IPS DF 19.7 (cell line): ENCODE measurements around the gene BMPR1B.
"Not testable (repeated sequence)": the region's sequence is repeated elsewhere in the genome, so short reads cannot be mapped to it uniquely, and the experiment has no call there.

Source experiments
- DNase-seq: peaks from one replicate; pipeline ENCODE4 v3.0.0-alpha.2; 2013; ENCODE audit warnings: low read depth, low spot score

Gene BMPR1B

DNA sequence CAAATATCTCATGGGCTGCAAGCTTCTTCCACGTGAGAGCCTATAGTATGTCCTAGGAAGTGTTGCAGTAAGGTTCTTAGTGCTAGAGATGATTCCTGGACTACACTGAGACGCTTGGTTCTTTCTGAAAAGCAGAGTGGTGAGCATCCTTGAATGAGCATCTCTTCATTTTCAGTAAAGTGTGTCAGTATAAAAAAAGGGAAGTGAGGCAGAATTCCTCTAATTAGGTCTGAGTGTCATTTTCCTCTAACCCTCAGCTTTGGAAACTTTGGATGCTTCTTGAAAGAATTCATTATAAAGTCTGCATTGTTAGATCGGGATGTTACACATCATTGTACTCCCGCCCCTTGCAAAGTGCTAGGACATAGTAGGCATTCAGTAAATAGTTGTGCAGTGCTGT, 5.2 kb downstream of the BMPR1B start:
- no peak for DNase-seq

- no peak for DNase-seq
Measured at GRCh38 chr4:94763500-94763899, 5.7 kb downstream of the BMPR1B start.

GRCh38 chr4:94764069-94764468, 6.3 kb downstream of the BMPR1B start:
- no peak for DNase-seq

DNA sequence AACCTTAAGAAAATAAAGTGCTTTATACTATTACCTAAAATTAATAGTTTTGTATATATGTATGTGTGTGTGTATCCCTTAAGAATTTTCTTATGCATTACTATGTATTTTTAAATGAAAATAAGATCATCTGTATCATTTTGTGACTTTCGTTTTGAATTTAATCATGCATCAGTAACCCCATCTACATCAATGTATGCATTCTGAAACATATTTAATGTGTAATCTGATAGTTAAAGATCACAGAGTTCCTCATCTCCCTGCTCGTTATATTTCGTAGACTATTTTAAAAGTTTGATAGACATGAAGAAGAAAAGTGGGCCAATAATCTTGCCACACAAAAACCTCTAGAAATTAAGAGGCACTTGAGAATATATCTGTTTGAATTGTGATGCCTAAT, 7.4 kb downstream of the BMPR1B start:
- no peak for DNase-seq

GRCh38 chr4:94765648-94766047, 7.9 kb downstream of the BMPR1B start:
- no peak for DNase-seq

GRCh38 chr4:94766856-94767255, 9.1 kb downstream of the BMPR1B start:
- DNase-seq: no peak

GRCh38 chr4:94767446-94767845, 9.7 kb downstream of the BMPR1B start:
- DNase-seq: no peak

DNA sequence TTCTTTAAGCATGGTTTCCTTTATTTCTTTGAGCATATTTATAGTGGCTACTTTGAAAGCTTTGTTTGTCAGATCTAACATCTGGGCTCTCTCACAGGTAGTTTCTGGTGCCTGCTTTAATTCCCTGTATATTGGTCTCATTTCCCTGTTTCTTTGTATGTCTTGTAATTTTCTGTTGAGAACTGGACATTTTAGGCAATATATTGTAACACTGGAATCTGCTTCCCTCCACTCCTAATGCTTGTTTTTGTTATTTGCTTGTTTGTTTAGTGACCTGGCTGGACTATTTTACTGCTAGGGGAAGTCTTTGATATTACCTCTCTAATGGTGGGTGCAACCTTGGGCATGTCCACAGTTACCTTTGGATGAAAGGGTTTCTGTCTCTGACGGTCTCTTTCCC, 25.0 kb downstream of the BMPR1B start:
- DNase-seq: no peak

DNA sequence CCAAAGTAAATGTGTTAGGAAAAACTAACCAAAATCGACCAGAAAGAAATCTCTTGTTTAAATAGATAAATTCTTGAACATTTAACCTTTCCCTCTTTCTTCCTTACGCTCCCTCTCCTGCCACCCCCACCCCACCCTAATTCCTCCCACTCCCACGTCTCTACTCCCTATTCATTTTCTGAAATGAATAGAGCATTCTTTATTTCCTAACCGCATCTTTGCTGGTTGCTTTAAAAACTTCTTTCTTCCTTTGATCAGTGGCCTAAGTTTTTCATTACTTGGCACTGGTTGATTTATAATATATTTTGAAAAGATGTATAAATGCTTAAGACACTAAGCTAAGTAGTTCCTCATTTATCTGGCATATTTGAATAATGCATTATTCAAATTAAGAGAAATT, 33.9 kb downstream of the BMPR1B start:
- no peak for DNase-seq

DNA sequence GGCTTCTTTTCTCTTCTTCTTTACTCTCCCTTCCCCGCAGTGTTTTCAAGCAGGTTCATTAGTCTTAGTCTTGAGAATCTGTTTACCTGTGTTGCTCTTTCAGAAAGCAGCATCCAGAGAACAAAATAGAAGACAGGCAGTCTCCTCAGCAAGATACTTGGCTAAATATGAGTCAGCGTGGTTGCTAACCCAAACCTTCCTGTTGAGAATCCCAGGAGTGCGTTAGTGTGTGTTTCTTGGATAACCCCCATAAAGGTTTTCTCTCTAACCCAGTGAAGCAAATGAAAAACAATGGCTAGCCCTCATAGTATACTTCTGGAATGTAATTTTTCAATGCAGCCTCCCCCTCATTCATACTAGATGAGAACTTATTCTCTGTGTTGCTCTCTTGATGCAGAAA, 41.1 kb downstream of the BMPR1B start:
- no peak for DNase-seq

- DNase-seq: no peak
Measured at GRCh38 chr4:94801016-94801415, 43.3 kb downstream of the BMPR1B start.

DNA sequence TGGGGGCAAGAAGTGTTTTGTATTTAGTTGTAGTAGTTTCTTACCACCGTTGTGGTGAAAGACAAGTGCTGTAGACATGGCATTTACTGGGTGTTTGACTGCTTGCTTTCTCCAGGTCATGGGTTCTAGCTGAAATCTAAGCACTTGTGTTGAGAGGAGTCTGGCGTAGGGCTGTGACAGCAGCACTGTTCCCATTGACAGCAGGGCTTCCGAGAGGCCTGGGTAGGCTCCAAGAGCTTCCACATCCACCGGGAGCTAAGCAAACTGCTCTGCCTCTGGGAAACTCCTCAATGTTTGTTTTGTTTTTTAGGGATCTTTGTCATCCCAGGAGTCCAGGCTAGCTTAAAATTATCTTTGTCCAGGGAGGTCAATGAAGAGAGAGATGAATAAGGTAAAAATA, 44.3 kb downstream of the BMPR1B start:
- no peak for DNase-seq

GRCh38 chr4:94803181-94803580, 45.4 kb downstream of the BMPR1B start:
- DNase-seq: no peak

DNA sequence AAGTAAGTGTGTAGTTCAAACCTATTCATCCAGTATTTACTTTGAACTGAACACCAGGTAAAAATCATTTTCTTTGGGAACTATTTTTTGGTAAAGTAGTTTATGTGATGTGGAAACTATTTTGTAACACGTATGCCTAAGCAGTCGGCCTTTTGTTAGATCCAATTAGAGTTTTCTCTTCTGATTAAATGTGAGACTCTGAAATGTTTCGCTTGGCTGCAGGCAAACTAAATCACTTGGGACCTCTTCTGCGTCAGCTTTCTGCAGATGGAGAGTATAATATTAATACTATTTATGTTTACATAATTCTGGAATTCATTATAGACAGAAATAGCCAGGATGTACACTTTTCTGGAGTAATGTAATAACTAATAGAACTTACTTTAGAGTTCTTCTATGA, 46.9 kb downstream of the BMPR1B start:
- DNase-seq: no peak

DNA sequence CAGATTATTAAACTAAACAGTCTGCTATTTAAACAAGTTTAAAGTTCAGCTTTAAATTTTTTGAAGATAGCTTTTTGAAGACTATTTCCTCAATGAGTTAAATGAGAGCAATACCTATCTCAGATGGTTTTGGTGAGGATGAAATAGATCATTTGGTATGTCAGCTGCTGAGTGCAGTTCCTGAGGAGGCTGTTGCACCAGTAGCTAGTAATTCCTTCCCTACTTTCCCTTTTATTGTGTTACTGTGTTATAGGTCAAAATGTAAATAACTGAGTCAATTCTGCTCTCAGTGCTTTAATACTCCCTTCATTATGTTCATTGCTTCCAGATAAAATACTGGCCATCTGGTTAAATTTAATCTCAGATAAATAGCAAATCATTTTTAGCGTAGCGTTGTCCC, 48.6 kb downstream of the BMPR1B start:
- DNase-seq: no peak

GRCh38 chr4:94811643-94812042, 53.9 kb downstream of the BMPR1B start:
- no peak for DNase-seq

DNA sequence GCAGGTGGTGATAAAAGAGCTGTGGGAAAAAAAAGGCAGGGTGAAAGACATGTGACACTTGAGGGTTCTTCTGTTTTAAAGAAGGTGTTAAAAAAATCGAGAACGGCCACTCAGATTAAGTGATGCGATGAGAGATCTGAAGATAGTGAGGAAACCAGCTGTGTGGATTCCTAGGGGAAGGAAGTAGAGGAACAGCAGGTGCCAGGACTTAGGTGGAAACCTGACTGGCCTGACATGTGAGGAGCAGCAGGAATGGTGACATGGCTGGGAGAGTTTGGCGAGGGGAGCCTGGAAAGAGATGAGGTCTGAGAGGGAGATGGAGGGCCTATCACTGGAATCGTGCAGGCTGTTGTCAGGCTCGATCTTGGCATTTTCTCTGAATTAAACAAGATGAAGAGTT, 55.5 kb downstream of the BMPR1B start:
- no peak for DNase-seq

DNA sequence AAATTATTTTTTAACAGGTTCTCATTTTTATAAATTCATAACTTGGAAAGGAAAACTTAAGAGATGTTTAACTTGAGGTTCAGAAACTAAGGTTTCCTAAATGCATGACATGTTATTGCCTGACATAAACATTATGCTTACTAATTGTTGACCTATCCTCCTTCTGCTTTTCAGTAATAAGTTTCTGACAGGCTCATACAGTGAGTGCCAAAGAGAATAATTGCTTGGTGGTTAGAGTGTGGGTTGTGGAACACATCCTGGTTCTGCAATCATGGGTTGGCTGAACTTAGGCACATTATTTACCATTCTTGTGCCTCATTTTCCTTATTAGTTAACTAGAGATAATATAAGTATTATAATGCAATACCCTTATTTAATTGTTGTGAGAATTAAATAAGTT, 56.5 kb downstream of the BMPR1B start:
- DNase-seq: no peak

DNA sequence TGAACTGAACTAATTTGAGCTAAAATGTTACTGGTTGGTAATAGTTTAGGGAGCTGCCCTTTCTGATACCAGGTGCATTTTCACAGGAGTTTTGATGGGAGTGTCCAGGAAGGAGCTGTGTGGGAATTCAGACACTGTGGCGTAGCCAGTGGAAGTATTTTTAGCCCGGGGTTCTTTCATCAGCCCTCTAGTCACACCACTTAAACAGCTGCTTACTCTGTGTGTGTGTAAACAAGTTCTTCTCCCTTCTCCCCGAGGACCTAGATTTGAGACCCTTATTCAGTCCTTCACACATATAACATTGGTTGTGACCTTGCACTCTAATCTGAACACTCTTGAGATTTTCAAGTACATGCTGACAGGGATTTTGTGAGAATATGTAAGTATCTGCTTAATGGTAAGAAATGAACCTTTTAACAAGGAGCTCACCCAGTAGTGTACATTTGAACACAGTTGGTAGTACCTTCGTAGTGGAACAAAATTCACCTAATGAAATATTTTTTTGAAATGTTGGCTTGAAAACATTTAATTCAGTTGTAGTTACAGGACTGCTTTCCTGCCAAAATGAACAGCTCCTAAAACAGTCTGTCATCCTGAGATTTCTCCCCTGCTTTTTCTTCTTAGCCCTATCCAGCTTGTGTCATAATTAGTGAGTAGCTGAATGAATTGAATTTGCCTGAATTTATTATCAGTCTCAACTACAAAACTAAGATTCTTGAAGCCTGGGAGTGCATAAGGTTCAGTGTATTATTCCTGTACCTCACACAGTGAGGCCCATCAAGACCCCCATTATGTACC, 61.8 kb downstream of the BMPR1B start:
- no peak for DNase-seq

DNA sequence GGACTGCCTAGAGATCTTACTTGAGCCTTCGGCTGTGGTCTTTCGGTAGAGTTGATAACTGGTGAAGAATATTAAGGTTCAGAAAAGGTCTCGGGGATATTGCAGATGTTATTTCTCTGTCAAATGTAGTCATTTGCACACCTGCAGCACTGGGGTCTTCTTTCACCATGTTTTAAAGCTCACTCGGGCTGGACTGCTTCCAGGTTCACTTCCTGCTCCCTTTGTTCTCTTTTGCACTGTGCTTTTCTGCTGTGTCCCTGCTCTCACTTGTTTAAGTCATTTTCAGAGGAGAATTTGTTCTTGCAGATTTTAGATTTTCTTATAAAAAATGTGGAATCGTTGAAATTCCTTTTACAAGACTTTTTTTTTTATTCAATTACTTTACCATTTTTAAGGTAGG, 68.5 kb downstream of the BMPR1B start:
- DNase-seq: no peak

DNA sequence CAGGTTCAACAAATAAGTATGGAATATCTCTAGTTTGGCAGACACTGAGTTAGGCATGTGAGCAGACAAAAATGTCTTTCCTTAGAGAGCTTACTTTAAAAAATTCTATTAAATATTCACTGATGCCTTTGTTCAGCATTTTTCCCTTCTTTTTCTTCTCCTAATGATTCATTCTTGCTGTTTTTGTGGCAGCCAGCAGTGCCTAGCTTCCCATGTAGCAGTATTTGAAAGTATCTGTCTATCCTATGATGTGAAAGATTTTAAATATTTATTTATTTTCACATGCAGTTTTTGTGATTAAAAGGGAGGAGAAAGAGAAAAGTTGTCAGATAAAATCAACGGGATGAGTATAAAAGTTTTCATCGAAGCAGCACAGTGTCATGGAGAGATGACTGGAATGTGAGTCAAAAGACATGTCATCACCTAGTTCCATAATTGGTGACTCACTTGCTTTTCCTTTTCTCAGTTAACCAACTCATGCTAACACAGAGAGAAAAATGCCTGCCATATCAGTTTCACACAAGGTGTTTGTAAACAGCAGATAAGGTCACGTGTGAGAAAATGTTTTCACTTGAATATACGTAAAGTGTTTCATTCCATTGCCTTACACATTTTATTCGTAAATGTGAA, 69.8 kb downstream of the BMPR1B start:
- DNase-seq: no peak

DNA sequence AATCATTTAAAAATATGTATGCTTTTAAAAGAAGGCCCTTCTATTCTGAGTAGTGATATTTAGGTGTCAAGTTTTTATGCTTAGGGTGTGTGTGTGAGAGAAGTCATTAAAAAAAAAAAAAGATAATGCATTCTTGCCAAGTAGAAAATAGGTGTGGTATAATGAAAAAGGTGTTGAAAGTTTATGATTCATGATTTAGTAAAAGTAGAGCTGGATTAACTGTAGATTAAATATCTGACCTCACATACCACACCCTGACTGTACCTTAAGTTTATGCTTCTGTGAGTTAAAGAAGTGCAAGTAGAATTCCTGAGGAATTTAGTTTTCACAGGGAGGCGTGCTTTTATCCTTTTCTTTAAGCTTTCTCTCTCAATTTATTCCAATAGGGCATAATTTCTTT, 71.1 kb downstream of the BMPR1B start:
- no peak for DNase-seq

GRCh38 chr4:94831607-94832006, 73.9 kb downstream of the BMPR1B start:
- DNase-seq: no peak

GRCh38 chr4:94832329-94832728, 74.6 kb downstream of the BMPR1B start:
- not testable (repeated sequence) for DNase-seq
